ENCODE results near the gene MTHFD1L. TPM values are rescaled to one million over a fixed set of nuclear protein-coding genes. Genes with fewer than 3 reads are reported as not detected.
"Not testable (repeated sequence)": the region's sequence is repeated elsewhere in the genome, so short reads cannot be mapped to it uniquely, and the experiment has no call there.

Gene MTHFD1L
- total RNA-seq, 1 donor from 2014 or later = 28.1 TPM

DNA sequence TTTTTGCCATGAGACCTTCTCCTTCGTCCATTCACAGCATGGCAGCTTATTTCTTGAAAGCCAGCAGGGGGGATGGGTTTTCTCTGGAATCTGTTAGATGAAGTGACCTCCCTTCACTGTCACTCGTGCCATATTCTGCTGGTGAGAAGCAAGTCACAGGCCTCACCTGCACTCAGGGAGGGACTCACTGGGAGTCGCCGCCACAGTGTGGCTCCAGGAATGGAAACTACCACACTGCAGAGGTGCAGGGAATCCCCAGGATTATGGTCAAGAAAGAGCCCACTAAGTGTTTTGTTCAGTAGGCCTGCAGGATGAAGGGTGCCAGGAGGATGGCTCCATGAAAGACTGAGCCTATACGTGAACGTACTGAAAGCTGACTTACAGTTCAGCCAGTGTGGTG lies 213.2 kb downstream of the MTHFD1L start:
- DNase-seq (ENCODE audit: extremely low spot score, unreplicated experiment) = no peak
- peaks cover 20% of the 10 kb centered on the region for H3K36me3 Mint-ChIP-seq
- H3K27me3 Mint-ChIP-seq = no peaks in the 10 kb centered on the region
- H3K27ac Mint-ChIP-seq = no peak overlapping the region
- peaks cover 9% of the 10 kb centered on the region for H3K4me1 Mint-ChIP-seq (ENCODE audit: unreplicated experiment)
- H3K4me3 Mint-ChIP-seq = no peak overlapping the region
- H3K9me3 Mint-ChIP-seq = peaks cover 10% of the 10 kb centered on the region
- TF ChIP-seq, protein P1, sequence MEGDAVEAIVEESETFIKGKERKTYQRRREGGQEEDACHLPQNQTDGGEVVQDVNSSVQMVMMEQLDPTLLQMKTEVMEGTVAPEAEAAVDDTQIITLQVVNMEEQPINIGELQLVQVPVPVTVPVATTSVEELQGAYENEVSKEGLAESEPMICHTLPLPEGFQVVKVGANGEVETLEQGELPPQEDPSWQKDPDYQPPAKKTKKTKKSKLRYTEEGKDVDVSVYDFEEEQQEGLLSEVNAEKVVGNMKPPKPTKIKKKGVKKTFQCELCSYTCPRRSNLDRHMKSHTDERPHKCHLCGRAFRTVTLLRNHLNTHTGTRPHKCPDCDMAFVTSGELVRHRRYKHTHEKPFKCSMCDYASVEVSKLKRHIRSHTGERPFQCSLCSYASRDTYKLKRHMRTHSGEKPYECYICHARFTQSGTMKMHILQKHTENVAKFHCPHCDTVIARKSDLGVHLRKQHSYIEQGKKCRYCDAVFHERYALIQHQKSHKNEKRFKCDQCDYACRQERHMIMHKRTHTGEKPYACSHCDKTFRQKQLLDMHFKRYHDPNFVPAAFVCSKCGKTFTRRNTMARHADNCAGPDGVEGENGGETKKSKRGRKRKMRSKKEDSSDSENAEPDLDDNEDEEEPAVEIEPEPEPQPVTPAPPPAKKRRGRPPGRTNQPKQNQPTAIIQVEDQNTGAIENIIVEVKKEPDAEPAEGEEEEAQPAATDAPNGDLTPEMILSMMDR (conservative IDR thresholded peaks at IDR 0.05) = no peak

DNA sequence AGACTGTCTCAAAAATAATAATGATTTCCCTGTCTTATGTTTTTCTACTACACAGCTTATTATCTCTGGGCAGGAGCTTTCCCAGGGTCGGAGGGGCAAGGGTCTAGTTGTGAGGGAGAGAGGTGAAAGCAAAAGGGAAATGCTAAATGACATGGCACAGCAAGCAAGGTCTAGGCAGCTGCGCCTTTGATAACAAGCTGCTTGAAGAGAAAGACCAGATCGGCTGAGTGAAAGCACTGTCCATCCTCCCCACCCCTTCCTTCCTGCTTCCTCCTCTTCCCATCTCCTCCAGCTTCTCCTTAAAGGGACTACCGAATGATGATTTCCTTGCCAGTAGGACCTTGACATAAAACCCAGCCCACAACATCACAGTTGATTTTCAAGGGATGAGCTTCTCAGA lies 216.2 kb downstream of the MTHFD1L start:
- Mint-ChIP-seq H3K4me3 (no peak overlapping the region), H3K27me3 (no peaks in the 10 kb centered on the region), H3K36me3 (peaks cover 13% of the 10 kb centered on the region), H3K9me3 (peaks cover 6% of the 10 kb centered on the region), H3K27ac (no peak overlapping the region), H3K4me1 (ENCODE audit: unreplicated experiment) (peaks cover 9% of the 10 kb centered on the region)
- no peak for DNase-seq (ENCODE audit: extremely low spot score, unreplicated experiment)
- TF ChIP-seq, protein P1 (conservative IDR thresholded peaks at IDR 0.05) = no peak

DNA sequence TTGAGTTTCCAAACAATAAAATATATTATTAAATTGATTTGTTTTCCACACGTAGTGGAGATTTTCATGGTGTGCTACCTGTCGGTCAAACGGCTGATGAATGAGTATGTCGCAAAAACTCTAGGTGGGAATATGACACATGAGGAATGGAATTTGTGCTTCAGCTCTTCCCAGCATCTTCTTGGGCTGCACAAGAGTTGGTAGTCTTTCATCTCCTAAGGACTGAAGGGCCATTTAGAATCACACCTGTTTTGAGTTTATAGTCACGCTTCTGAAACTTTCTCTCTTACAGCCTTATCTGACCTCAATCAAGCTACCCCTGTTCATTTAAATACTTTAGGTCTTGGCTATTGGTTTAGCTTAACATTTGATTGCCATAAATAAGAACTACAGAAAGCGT lies 216.6 kb downstream of the MTHFD1L start:
- H3K27me3 Mint-ChIP-seq = no peaks in the 10 kb centered on the region
- no peak for DNase-seq (ENCODE audit: extremely low spot score, unreplicated experiment)
- H3K27ac Mint-ChIP-seq = no peak overlapping the region
- peaks cover 6% of the 10 kb centered on the region for H3K9me3 Mint-ChIP-seq
- TF ChIP-seq, protein P1 (conservative IDR thresholded peaks at IDR 0.05) = no peak
- H3K4me3 Mint-ChIP-seq = no peak overlapping the region
- peaks cover 10% of the 10 kb centered on the region for H3K36me3 Mint-ChIP-seq
- peaks cover 9% of the 10 kb centered on the region for H3K4me1 Mint-ChIP-seq (ENCODE audit: unreplicated experiment)

DNA sequence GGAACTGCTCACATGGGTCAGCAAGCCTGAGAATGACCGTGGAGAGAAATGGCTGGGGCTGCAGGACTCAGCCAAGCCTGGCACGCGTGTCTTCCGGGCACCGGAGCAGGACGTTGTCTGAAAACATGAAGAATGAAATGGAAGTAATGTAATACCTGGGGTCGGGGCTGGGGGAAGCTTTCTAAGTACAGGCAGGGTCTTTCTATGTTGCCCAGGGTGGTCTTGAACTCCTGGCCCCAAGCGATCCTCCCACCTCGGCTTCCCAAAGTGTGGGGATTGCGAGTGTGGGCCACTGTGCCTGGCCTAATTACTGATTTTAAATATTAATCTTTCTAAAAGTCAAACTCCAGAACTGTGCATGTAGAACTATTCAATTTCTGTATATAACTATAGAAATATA lies 218.8 kb downstream of the MTHFD1L start:
- H3K4me1 Mint-ChIP-seq (ENCODE audit: unreplicated experiment) = peaks cover 22% of the 10 kb centered on the region
- H3K27ac Mint-ChIP-seq = no peak overlapping the region
- DNase-seq (ENCODE audit: extremely low spot score, unreplicated experiment) = no peak
- H3K36me3 Mint-ChIP-seq = peaks cover 4% of the 10 kb centered on the region
- no peaks in the 10 kb centered on the region for H3K27me3 Mint-ChIP-seq
- no peaks in the 10 kb centered on the region for H3K9me3 Mint-ChIP-seq
- TF ChIP-seq, protein P1 (conservative IDR thresholded peaks at IDR 0.05) = no peak
- no peak overlapping the region for H3K4me3 Mint-ChIP-seq

DNA sequence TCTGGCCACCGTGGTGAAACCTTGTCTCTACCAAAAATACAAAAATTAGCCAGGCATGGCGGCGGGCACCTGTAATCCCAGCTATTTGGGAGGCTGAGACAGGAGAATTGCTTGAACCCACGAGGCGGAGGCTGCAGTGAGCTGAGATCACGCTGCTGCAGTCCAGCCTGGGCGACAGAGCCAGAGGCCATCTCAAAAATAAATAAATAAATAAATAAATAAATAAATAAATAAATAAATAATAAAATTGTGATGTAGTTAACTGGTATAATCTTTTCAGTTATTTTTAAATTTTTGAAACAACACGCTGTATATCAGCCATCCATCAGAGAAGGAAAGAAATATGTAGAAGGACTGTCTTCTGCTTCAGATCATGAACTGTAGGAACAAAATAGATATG lies 221.6 kb downstream of the MTHFD1L start:
- not testable (repeated sequence) for H3K36me3 Mint-ChIP-seq; H3K4me3 Mint-ChIP-seq; H3K27ac Mint-ChIP-seq; H3K27me3 Mint-ChIP-seq; DNase-seq (ENCODE audit: extremely low spot score, unreplicated experiment); H3K9me3 Mint-ChIP-seq
- peaks cover 31% of the 10 kb centered on the region for H3K4me1 Mint-ChIP-seq (ENCODE audit: unreplicated experiment)

DNA sequence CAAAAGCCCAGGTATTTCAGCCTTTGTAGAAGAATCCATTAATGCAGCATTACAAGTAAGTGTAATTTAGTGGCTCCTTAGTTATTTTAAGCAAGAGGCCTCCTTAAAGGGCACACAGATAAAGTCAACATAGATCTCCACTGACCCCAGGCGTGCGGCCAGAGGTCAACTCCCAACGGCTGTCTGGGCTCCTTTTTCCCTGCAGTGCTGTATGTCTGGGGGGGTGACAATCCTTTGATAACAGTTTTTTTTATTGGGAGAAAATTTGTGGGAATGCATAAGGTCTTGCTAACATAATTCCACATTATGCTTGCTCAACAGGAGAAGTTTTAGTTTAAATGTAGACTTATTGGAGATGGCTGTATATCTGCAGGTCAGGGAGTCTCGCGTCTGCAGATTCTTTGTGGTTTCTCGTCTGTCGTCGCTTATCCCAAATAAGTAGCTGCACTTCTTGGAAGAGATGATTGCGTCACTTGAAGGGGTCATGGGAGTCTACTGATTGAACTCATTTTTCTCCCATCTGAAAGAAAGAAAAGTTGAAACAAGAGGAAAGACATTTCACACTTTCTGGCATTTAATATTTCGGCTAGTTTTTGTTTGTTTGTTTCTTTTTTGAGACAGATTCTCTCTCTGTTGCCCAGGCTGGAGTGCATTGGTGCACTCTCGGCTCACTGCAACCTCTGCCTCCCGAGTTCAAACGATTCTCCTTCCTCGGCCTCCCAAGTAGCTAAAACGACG lies 222.5 kb downstream of the MTHFD1L start:
- Mint-ChIP-seq H3K9me3 (no peaks in the 10 kb centered on the region), H3K36me3 (peaks cover 10% of the 10 kb centered on the region), H3K27me3 (no peaks in the 10 kb centered on the region), H3K4me1 (ENCODE audit: unreplicated experiment) (peaks cover 37% of the 10 kb centered on the region), H3K27ac (no peak overlapping the region), H3K4me3 (peak overlapping the region; percentile 44)
- no peak for DNase-seq (ENCODE audit: extremely low spot score, unreplicated experiment)
- TF ChIP-seq, protein P1 (conservative IDR thresholded peaks at IDR 0.05) = no peak

All from type B pancreatic cell (in vitro differentiated cells).